CD4-positive, alpha-beta T cell treated with Interleukin-12 subunit alpha and Interleukin-12 subunit beta, for 1 hour (primary cell): ENCODE data around the gene FANCC.
A peak's percentile ranks its signal among the peaks of the same experiment; 100 is the strongest.

Source experiments
- DNase-seq: peaks from one replicate; pipeline ENCODE4 v3.0.0-alpha.2; 2020

The FANCC gene

DNA sequence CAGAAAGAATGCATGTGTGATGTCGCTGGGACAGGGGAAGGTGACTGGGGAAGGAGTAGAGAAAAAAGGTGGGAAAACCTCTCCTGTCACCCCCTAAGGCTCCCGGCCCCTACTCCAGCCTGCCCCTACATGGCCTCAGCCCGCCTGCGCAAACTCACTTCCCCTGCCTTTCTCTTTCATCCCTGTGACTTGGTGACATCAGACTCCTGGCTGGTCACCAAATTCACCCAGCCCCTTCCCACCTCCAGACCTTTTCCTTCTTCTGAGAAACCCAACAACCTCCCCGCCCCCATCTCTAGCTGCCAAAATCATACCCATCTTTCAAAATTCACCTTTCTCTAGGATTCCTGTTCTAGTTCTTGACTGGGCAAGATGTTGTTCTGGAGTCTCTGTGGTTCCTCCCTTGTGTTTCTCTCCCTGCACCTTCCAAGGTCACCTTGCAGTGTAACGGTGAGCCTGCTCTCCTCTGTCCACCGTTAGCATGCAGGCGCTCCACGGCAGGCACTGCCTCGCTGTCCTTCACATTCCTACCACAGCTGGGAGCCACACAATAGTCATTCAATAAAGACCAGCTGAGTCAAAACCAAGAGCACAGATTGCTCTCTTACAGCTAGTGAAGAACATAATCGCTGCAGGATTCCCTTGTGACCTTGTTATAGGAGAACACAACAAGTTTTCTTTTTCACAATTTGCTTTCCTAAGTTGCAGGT is 134.5 kb downstream of the FANCC start:
- DNase-seq: no peak

DNA sequence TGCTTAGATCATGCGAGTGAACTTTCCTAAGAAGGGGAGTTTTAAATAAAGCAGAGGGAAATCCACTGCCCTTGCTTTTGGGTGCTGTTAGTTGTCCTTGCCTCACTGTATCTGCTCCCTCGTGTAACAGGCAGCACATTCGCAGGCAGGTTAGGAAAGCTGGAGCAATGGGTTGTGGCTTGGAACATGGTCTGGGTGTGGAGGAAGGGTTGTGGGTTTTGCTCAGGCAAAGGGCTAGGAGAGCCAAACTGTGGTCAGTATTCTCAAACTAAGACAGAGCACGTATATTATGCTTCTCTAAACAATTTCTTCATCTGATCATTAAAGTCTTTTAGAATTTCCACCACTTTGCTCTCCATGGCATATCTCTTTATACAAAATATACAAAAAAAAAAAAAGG is 135.7 kb downstream of the FANCC start:
- DNase-seq: no peak

- DNase-seq: peak; percentile 25
Measured at GRCh38 chr9:95181226-95181818, 136.2 kb downstream of the FANCC start.

GRCh38 chr9:95177617-95178016 is 139.9 kb downstream of the FANCC start:
- no peak for DNase-seq

DNA sequence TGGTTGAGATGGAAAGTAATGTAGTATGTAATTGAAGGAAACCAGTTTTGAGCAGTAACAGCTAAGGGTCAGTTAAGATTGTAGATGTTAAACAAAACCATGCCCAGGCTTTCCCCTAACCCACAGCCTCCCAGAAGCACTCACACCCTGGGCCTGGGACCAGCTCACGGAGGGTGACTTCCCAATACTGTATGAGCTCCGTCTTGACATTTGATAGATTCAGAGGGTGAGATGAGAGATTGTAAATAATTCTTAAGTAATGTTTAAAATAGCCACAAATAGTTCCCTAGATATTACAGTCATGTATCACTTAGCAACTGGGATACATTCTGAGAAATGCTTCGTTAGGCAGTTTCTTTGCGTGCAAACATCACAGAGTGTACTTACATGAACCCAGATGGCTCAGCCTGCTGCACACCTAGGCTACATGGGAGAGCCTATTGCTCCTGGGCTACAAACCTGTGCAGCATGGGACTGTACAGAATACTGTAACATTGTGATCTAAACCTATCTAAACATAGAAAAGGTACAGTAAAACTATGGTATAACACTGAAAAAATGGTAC is 140.7 kb downstream of the FANCC start:
- no peak for DNase-seq

GRCh38 chr9:95175523-95175922 is 142.0 kb downstream of the FANCC start:
- DNase-seq: no peak

DNA sequence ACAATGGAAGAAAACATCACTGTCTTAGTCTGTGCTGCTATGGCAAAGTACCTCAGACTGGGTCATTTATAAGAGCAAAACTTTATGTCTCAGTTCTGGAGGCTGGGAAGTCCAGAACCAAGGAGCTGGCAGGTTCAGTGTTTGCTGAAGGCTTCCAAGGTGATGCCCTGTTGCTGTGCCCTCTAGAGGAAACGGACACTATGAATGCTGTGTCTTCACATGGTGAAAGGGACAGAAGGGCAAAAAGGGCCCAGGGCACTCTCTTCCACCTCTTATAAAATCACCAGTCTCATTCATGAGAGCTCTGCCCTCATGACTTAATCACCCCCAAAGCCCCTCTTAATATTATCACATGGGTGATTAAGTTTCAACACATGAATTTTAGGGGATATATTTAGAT is 143.5 kb downstream of the FANCC start:
- DNase-seq: no peak

DNA sequence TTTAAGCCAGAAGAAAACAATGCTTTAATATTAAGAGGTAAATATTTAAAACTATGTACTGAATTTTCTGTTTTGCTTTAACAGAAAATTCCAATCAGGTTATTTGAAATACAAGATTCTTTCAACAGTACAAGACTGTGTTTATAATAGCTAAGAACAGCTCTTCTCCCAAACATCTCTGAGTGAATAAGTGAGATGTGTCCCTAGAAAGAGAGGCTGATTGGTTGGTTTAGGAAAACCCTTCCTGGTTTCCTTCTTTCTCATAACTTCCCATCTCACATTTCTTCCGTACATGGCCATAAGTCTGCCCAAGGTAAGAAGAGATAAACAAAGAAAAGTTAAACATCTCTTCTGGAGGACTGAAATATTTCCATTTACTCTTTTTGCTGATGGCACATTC is 145.9 kb downstream of the FANCC start:
- DNase-seq: no peak

DNA sequence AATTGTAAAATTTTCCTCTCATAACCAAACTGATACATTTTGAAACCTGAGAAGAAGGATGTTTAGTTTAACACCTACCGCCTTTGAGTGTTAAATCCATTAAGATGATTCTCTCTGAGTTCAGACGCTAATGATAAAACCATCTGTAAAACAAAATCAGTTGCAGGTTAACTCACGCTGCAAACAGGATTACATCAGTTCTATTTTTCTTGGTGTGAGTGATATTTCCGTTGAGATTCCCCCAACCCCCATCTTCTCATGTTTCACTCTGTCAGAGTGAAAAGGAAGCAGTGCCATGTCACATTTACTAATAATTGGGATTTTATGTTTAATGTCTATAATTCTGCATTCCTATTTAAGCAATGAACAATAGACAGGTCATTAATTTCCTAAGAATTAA is 146.5 kb downstream of the FANCC start:
- no peak for DNase-seq

GRCh38 chr9:95167998-95168397 is 149.5 kb downstream of the FANCC start:
- DNase-seq: peak; percentile 68

DNA sequence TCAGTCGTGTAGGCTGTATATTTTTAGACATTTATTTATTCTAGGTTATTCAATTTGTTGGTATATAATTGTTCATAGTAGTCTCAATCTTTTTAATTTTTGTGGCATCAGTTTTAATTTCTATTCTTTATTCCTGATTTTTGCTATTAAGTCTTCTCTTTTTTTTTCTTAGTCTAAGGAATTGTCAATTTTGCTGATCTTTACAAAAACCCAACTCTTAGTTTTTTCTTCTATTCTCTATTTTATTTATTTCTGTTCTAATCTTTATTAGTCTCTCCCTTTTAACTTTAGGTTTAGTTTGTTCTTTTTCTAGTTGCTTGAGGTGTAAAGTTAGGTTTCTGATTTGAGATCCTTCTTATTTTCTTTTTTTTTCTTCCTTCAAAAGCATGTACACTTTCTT is 152.5 kb downstream of the FANCC start:
- DNase-seq: no peak

DNA sequence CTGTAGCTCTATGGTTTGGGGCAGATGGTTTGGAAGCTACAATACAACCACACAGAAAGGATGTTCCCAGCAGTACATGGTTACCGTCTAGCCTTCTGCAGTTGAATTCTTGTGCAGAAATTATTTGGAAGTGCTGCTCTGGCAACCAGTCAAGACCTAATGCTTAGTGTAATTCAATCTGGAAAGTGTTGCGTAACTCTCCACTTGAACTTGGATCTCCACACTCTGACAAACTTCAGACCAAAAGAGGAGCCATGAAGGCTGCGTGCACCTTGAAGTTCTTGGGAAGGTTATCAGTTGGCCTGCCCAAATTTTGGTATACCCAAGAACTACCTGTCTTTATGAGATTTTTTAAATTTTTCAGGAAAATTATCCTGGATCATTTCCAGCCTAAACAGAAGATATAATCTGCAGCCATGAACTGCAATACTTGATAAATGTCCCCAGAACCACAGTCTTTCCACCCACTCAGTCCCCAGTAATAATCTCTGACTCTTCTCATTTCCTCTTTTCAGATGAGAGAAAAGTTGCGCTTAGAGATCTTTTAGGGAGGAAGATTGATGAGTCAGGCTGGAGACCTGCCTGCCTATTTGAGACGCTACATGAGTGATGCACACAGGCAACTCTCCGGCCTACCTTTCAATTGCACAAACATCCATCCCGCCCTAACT is 159.9 kb downstream of the FANCC start:
- DNase-seq: no peak

GRCh38 chr9:95156074-95156473 is 161.4 kb downstream of the FANCC start:
- DNase-seq: no peak

GRCh38 chr9:95155220-95155619 is 162.3 kb downstream of the FANCC start:
- no peak for DNase-seq

- DNase-seq: no peak
Measured at GRCh38 chr9:95150903-95151302, 166.6 kb downstream of the FANCC start.

DNA sequence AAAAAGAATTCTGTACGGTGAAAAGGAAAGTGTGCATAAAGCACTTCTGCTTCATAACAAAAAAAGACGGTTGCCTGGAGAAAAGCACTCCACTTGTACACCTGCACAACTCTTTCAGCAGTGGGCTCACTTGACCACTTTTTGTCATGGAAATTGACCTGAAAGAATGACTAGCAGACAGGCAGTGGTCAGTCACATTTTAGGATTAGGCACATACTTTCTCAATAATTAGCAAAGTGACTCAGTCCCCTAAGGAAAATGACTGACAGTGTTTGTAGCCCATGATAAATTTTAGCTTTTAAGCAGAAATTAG is 169.3 kb downstream of the FANCC start:
- no peak for DNase-seq

- DNase-seq: no peak
Measured at GRCh38 chr9:95147452-95148207, 169.9 kb downstream of the FANCC start.

- DNase-seq: no peak
Measured at GRCh38 chr9:95143591-95144561, 173.6 kb downstream of the FANCC start.

- no peak for DNase-seq
Measured at GRCh38 chr9:95142728-95143127, 174.8 kb downstream of the FANCC start.

- no peak for DNase-seq
Measured at GRCh38 chr9:95142315-95142714, 175.2 kb downstream of the FANCC start.

DNA sequence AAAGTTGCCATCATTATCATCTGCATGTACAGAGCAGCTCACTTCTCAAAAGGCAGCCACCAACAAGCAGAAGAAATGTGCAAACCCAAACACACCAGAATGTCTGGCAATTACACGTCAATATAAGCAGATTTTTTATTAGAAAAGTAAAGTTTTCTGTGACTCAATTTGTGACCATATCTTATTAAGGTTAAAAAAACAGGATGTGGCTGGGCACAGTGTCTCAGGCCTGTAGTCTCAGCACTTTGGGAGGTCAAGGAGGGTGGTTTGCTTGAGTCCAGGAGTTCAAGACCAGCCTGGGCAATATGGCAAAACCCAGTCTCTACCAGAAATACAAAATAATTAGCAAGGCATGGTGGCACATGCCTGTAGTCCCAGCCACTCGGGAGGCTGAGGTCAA is 176.7 kb downstream of the FANCC start:
- DNase-seq: no peak

DNA sequence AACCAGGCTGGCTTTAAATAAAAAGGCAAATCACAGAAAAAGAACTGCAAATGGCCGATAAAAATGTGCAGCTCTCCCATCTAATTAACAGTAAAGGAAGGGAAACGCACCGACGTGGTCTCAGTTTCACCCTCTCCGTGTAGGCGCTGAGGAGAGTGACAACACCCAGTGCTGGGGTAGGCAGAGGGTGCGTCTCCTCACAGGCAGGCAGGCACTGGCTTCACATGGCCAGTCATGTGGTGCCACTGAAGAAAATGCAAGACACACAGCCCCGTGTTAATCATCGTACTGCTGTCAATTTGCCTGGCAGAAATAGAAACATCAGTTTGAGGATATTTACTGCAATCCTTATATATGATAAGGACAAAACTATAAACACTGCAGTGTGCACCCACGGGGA is 178.4 kb downstream of the FANCC start:
- no peak for DNase-seq
